NK-92 (cell line): ENCODE results near the gene IHH.

ENCODE experiments used
- DNase-seq: peaks from one replicate; lab custom pipeline; 2025; ENCODE audit not compliant: unreplicated experiment; lab: John Stamatoyannopoulos, UW

The IHH gene

DNA sequence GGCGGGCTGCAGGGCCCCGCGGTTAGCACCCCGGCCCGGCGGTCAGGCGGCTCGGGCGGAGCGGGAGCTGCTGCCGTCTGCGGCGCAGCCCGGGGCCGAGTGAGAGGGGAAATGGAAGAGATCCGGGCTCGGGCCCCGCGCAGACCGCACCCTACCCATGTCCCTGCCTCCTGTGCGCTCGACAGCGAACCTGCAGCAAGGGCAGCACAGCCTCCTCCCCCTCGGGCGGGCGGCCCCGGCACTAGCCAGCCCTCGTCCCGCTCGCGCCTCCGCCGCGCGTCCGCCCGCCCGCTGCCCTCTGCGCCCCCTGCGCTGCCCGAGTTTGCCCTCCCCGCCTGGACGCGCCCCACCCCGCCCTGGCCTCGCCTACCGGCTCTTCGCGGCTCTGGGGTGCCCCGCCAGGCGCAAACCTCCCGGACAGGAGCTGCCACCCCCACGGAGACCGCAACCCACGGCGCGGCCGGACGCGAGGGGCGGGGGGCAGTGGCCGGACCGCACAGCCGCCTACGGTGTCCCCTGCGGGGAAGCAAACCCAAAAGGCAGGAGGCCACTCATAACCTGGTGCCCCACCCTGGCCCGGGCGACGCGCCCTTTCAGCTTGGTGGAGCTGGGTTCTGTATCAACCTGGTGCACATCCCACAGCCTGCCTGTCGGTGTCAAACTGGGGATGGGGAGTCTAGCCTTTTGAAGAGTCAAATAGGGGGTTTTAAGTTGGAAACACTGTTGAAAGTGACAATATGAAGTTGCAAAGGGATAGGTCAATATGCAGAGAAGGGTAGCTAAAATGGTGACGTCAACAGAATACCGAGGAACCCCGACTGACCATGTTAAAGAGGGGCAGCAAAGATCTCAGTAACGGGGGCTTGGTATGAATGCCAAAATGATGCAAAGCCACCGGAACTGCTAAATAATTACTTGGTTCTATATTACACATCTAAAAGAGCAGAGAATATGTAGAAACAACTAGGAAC lies at the start of gene IHH:
Gene IHH, minus strand, starts transcription at position 101 of the 971 bp plus-strand sequence. CDS start 454 bp downstream, outside the sequence.
- DNase-seq, result no peak

- no peak for DNase-seq
These were observed 48.8 kb upstream of the IHH start for GRCh38 chr2:219109471-219109870.

- no peak for DNase-seq
These were observed 47.0 kb upstream of the IHH start for GRCh38 chr2:219107758-219108157.

DNA sequence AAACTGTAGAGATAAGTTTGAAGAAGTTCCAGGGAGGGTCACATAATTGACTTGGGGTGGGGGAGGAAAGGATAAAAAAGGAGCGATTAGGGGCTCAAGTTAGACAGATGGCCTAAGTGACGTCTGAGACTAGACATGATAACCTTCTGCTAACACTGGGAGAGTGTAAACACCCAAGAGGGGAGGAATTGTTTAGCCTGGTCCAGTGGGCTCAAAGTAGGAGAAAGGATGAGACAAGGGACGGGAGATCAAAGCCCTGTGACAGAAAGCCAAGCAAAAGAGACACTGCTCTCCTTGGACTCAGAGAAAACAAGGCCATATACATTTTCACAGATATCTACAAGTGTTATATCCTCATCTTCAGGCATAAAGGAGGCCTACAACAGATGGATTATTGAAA lies 45.5 kb upstream of the IHH start:
- DNase-seq, result no peak

GRCh38 chr2:219104107-219105035 lies 43.6 kb upstream of the IHH start:
- DNase-seq, result no peak

- DNase-seq, result no peak
These were observed 38.6 kb upstream of the IHH start for GRCh38 chr2:219099329-219099728.

- no peak for DNase-seq
These were observed 34.8 kb upstream of the IHH start for GRCh38 chr2:219095406-219095935.

DNA sequence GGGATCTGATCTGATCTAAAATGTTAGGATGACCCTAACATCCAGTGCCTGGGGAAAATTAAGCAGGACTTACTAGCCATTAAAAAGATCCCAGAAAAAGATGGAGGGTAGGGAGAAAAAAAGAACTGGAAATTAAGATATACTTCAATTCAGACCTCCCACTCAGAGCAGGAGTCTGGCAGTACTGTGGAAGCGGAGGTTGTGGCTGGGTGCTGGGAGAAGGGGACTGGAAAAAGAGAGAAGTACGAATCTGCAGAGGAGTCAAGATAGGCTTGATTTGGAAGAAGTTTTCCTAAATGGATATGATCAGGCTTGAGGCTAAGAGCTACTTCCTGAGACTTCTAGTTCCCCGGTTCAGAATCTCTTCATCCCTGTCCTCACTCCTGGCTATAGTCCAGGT lies 33.5 kb upstream of the IHH start:
- no peak for DNase-seq

DNA sequence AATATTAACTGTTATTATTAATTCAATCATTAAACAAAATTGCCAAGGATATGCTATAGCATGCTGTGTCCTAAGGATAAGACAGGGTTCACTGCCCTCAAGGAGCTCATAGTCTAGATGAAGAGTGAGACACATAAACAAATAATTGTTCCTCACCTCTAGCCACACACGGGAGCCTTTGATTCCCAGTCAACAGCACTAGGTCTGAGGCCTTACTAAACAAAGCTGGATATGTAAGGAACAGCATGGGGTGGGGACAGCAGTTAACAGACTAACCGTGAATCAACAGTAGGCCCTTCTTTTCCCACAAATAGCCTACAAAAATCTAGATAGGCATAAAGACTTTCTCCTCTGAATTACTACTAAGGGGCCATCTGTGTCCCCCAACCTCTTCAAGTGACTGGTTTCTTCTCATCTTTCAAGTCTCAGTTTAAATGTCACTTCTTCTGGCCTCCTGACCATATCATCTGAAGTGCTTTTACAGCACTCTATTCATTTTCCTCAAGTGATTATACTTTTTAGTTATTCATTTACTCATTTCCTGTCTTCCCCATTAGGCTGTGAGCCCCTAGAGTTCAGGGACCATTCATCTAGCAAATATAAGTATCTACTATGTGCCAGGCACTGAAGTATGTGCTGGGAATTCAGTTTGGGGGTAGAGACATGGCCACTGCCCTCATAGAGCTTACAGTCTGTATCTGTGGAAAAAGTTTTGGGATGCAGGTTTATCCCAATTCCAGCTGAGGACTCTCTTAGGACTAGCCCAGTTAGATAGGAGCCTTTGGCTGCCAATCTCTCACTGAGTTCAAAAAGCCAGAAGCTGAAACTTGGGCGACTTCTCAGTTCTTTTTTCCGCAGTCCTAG lies 29.9 kb upstream of the IHH start:
- no peak for DNase-seq

DNA sequence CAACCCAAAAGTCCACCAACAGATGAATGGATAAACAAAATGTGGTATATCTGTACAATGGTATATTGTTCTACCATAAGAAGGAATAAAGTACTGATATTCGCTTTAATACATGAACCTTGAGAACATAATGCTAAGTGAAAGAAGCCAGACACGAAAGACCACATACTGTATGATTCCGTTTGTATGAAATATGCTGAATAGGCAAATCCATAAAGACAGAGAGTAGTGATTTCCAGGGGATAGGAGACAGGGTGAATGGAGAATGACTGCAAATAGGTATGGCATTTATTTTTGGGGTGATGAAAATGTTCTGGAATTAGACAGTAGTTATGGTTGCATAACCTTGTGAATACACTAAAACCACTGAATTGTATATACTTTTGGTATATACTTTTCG lies 28.6 kb upstream of the IHH start:
- no peak for DNase-seq

- DNase-seq, result no peak
These were observed 27.1 kb upstream of the IHH start for GRCh38 chr2:219087848-219088247.

DNA sequence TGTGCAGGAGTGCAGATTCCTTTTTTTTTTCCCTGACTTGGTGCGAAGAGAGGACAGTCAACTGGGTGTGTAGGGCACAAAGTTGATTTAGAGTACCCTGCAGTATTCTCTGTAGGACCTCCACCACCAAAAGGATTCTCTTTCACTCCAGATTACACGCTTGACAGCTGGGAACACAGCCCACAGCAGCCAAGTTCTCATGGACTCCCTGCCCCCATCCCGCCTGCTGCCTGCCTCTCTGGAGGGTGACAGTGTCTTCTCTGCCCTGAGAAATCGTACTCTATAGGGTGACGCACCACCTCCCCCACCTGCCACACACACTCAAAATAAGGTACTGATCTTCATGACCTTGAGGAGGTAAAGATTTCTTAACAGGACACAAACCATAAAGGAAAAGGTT lies 26.6 kb upstream of the IHH start:
- DNase-seq, result no peak

DNA sequence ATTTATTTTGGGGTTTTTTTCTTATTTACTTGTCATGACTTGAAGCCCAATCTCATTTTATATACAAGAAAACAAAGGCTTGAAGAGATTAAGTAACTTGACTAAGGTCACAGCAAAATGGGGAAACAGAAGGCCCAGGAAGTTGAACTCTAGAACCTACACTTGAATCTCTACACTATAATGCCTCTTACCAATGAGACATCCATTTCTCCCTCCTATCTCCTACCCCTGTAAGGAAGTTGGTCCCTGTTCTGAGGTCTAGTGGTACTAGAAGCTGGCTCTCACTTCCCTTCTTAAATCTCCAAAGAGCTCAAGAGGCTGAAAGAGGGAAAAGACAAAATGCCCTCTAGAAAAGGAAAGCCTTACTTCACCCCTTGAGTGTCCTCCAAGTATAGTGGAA lies 25.5 kb upstream of the IHH start:
- DNase-seq, result no peak

GRCh38 chr2:219084791-219085190 lies 24.1 kb upstream of the IHH start:
- DNase-seq, result no peak

DNA sequence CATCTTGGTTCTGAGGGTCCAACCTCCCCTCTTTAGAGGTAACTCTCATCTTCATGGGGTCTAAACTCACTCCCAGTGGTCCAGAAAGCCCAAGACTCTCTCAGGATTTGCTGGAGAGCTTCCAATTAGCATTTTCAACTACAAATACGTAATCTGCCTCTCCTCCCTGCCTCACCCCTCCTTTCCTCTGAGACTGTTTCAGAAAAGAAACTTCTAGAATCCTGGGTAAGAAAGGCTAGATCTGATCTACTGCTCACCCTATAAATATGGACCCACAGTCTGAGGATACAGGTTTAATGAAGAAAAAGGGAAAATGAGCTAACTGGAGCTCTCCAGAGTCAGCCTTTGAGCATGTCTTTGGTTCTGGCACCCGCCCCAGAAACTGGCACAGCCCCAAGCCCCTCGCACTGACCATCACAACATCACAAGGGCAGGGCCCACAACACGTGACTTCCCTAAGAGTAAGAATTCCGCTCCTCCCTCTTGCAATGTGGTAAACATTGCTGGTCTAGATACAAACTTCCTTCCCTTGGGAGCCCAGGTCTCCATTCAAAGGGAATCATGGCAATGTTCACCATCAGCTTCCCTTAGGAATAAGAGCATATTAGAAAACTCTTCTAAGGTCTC lies 21.7 kb upstream of the IHH start:
- no peak for DNase-seq

- DNase-seq, result no peak
These were observed 21.1 kb upstream of the IHH start for GRCh38 chr2:219081701-219082331.

DNA sequence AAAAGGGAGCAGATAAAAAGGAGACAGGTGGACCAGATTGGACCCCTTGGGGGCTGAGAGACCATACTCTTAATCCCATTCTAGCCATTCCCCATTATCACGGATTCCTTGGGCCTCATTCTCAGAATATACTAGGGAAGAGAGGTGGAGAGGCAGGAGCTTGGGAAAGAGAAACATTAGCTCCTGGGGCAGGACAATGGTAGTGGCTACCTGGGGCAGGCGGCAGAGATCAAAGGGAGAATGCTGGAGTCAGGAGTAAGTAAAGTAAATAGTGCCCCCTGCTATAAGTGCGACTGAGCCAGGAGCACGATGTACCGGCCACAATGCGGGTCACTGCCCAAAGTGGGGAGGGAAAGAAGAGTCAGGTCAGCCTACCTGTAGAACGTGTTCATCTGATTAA lies 20.4 kb upstream of the IHH start:
- no peak for DNase-seq

DNA sequence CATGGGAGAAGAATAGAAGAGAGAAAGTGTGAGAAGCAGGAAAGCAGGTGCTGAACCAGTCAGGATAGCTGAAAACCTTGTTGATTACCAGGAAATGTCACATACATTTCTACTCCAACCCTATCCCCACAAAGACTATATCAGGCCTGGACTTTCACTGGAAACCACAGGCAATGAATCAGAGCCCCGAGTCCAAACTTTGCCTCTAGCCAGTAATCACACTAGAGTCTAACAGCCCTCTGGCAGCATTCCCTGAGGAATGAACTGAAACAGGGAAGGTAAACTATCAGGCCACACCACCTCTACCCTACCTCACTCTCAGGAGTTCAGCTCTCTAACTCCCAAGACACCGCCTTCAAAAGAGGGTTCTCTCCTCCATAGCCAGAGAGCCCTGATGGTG lies 18.7 kb upstream of the IHH start:
- DNase-seq, result no peak

GRCh38 chr2:219078951-219079350 lies 18.2 kb upstream of the IHH start:
- no peak for DNase-seq

- no peak for DNase-seq
These were observed 17.4 kb upstream of the IHH start for GRCh38 chr2:219078126-219078525.
